Common myeloid progenitor, CD34-positive (primary cell): Measurements from ENCODE around the gene KCNH2.

ENCODE experiments used
- CTCF ChIA-PET: fragments of 350-600 bp; sonication (Branson Sonifier 250); formaldehyde crosslinking; loops from one replicate; lab custom pipeline; 2021; ENCODE audit warnings: antibody characterized with exemption; lab: Charles Lee
- POLR2A ChIA-PET: fragments of 350-600 bp; sonication (Branson Sonifier 250); formaldehyde crosslinking; loops from one replicate; lab custom pipeline; 2021; ENCODE audit warnings: antibody characterized with exemption; lab: Charles Lee
- DNase-seq, 3 donors: peaks; one replicate each; pipeline versions ENCODE4 v3.0.0 to v3.0.0-alpha.2; 2013
- H3K27ac ChIP-seq, 2 experiments: 1 replicate in 1 of 2; 2 replicates in 1 of 2; pipeline ENCODE4 v1.7.0; 2013; ENCODE audit warnings: inconsistent platforms in 2 of 2, low read length in 2 of 2, mild to moderate bottlenecking in 2 of 2, low read depth in 1 of 2, moderate library complexity in 1 of 2; ENCODE audit not compliant: severe bottlenecking in 2 of 2, insufficient read depth in 1 of 2, poor library complexity in 1 of 2
- H3K27me3 ChIP-seq, 5 experiments: replicated peaks in 2 of 5; 1 replicate in 3 of 5; 2 replicates in 2 of 5; pipeline versions ENCODE4 v1.6.1 to v1.7.0; 2013; ENCODE audit warnings: low read length in 4 of 5, mild to moderate bottlenecking in 2 of 5, moderate library complexity in 2 of 5, inconsistent platforms in 1 of 5; ENCODE audit not compliant: insufficient read depth in 5 of 5, control insufficient read depth in 4 of 5
- H3K36me3 ChIP-seq, 4 experiments: 1 replicate in 2 of 4; 2 replicates in 2 of 4; pipeline versions ENCODE4 v1.6.1 to v1.7.0; 2013; ENCODE audit warnings: low read length in 3 of 4, control low read depth in 1 of 4, mild to moderate bottlenecking in 1 of 4; ENCODE audit not compliant: control insufficient read depth in 4 of 4, insufficient read depth in 4 of 4
- H3K4me1 ChIP-seq, 4 experiments: 1 replicate in 3 of 4; 2 replicates in 1 of 4; pipeline versions ENCODE4 v1.6.1 to v1.7.1; 2013; ENCODE audit warnings: low read length in 3 of 4, mild to moderate bottlenecking in 3 of 4, control low read depth in 1 of 4, inconsistent platforms in 1 of 4, moderate library complexity in 1 of 4; ENCODE audit not compliant: control insufficient read depth in 4 of 4, insufficient read depth in 4 of 4; ENCODE audit errors: control extremely low read depth in 1 of 4
- H3K4me3 ChIP-seq, 7 experiments: 1 replicate in 4 of 7; 2 replicates in 3 of 7; pipeline versions ENCODE4 v1.5.1 to v1.7.0; 2013; ENCODE audit warnings: mild to moderate bottlenecking in 7 of 7, low read length in 6 of 7, moderate library complexity in 6 of 7, inconsistent platforms in 2 of 7, low read depth in 2 of 7, control low read depth in 1 of 7; ENCODE audit not compliant: insufficient read depth in 4 of 7, control insufficient read depth in 1 of 7; ENCODE audit errors: extremely low read depth in 1 of 7
- H3K9me3 ChIP-seq, 5 experiments: 1 replicate in 4 of 5; 2 replicates in 1 of 5; pipeline versions ENCODE4 v1.6.1 to v1.7.1; 2013; ENCODE audit warnings: low read length in 4 of 5, mild to moderate bottlenecking in 2 of 5, inconsistent platforms in 1 of 5, low read depth in 1 of 5, moderate library complexity in 1 of 5; ENCODE audit not compliant: control insufficient read depth in 4 of 5, insufficient read depth in 2 of 5; ENCODE audit errors: control extremely low read depth in 1 of 5
- WGBS: methylation state at CpG from one replicate; pipeline ENCODE4 v1.1.5; 2013; ENCODE audit not compliant: insufficient coverage; 5-methylcytosine and 5-hydroxymethylcytosine counted together

KCNH2 gene

DNA sequence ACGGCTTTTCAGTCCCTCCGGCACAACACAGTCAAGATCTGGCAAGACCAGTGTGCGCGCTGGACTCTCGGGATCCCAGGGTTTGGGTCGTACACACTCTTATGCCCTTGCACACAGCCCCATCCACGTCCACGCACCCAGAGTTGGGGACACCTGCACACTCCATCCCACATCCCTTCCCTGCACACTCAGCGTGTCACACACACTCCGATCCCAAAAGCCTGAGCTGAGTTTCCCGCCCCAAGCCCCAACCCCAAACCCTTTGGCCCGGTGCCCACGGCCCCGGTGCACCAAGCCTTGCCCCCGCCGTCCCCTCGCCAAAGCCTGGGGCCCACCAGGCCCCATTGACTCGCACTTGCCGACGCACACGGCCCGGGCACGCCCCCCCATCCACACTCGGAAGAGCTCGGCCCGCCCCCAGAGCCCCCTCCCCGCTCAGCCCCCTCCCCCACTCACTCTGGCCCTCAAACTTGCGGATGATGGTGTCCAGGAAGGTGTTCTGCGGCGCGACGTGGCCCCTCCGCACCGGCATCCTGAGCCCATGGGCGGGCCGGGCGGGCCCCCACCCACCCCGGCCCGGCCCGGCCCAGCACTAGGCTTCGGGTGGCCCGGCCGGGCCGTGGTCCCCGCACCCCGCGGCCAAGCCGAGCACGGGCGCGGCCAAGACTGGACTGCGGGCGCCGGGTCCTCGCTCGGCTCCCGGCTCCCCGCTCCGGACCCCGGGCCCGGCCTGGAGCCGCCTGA lies 567 bp downstream of the KCNH2 start:
- DNase-seq: no peak
- H3K9me3 ChIP-seq: no peaks in the 10 kb centered on the region
- ChIA-PET POLR2A (no interaction called here), CTCF (interaction anchor here (1.0 to 4.0 kb wide), 4 partner anchors 8 to 190 kb away, joined by 3 to 27 read pairs (median 4); no protein-coding TSS in a partner anchor)
- H3K4me3 ChIP-seq: no peak overlapping the region
- H3K4me1 ChIP-seq: peaks cover 0 to 38% (median 28%) of the 10 kb centered on the region in 4 experiments
- no peak overlapping the region for H3K27ac ChIP-seq
- 3% methylated on average over 53 of the region's 62 CpGs for WGBS
- H3K36me3 ChIP-seq: no peaks in the 10 kb centered on the region
- H3K27me3 ChIP-seq: peaks cover 0 to 93% (median 45%) of the 10 kb centered on the region in 5 experiments

DNA sequence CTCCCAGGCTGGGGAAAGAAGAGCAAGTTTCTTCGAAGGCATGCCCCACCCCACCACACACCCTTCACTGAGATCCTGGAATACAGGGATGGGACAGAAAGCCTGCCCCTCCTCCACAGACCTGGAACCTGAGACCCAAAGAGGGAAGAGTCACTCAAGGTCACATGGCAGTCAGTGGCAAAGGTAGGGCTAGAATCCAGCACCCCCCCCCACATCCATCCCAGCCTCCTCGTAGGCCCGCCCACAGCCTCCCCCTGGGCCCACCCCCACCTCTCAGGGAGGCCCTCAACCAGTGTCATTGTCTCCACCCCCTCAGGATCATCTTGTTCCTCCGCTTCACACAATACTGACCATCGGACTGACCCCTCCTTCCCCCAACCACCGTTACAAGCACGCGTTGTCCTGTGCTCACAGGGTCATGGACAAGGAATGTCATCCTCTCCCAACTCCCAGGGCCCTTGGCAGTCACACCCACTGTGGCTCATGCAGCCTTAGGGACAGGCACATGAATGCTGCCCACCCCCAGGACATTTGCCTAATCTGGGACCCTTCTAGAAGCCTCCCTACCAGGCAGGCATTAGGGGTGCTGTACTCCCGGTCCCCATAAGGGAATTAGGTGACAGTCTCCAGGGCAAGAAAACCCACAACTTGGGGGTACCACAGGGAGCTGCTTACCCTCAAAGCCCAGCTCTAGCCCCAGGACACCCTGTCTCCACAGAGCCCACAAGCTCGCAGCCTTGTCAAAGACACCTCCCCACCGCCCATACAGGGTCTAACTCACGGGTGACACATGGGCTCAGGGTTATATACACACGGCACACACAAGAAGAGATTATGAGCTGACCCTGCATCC lies 1.4 kb downstream of the KCNH2 start:
- CTCF ChIA-PET: interaction anchor here (0.8 to 4.0 kb wide), 8 partner anchors 9 to 189 kb away, joined by 3 to 27 read pairs (median 3); no protein-coding TSS in a partner anchor
- no peaks in the 10 kb centered on the region for H3K36me3 ChIP-seq
- no peak overlapping the region for H3K4me3 ChIP-seq
- DNase-seq: no peak
- POLR2A ChIA-PET: no interaction called here
- H3K4me1 ChIP-seq: peaks cover 0 to 38% (median 28%) of the 10 kb centered on the region in 4 experiments
- H3K9me3 ChIP-seq: no peaks in the 10 kb centered on the region
- H3K27me3 ChIP-seq: peaks cover 0 to 91% (median 47%) of the 10 kb centered on the region in 5 experiments
- no peak overlapping the region for H3K27ac ChIP-seq
- WGBS: 20% methylated on average over 5 of the region's 13 CpGs

- CTCF ChIA-PET: interaction anchor here (0.6 to 4.0 kb wide), 10 partner anchors 10 to 75 kb away, joined by 3 to 27 read pairs (median 3); no protein-coding TSS in a partner anchor
These were observed 2.4 kb downstream of the KCNH2 start for GRCh38 chr7:150975536-150976319.

DNA sequence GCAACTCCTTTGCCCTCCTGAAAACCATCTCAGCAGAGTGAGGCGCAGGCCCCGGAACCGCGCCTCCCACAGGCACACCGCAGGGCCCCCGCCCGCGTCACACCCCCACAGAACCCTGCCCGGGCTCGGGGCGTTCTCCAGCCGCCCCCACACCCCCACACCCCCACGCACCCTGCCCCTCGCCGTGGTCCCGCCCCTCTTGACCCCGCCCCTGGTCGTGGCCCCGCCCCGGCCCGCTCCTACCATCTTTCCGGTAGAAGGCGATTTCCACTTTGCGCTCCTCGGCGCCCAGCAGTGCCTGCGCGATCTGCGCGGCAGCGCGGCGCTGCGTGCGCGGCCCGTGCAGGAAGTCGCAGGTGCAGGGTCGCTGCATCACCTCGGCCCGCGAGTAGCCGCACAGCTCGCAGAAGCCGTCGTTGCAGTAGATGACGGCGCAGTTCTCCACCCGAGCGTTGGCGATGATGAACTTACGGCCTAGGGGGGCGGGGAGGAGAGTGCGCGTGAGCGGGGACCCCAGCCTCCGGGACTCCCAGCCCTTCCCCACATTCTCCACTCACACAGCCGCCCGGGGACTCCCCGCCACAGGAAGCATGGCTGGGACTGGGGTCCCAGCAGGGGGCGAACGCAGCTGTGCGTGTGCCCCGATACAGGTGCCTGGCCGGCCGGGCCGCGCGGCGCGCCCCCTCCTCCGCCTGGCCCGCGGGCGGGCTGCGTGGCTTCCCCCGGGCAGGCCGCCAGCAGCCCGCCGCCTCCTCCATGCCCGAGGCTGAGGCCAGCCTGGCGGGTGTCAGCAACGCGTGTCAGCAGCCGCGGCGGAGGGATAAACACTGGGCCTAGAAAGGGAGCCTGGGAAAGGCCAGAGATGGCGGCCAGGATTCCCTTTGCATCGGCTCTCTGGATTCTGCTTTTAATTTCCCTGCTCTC lies 3.4 kb downstream of the KCNH2 start:
- under 1% methylated on average over 71 of the region's 89 CpGs for WGBS
- Histone ChIP-seq H3K4me3 (peak overlapping the region; percentile 11 to 72 (median 60)), H3K27ac (peak overlapping the region in 1 of 2 experiments; percentile 4), H3K27me3 (peaks cover 0 to 78% (median 40%) of the 10 kb centered on the region in 5 experiments), H3K36me3 (no peaks in the 10 kb centered on the region), H3K4me1 (peaks cover 0 to 38% (median 28%) of the 10 kb centered on the region in 4 experiments), H3K9me3 (no peaks in the 10 kb centered on the region)
- ChIA-PET CTCF (interaction anchor here (0.6 to 4.0 kb wide), 9 partner anchors 9 to 74 kb away, joined by 3 to 27 read pairs (median 4); no protein-coding TSS in a partner anchor), POLR2A (no interaction called here)
- peak in 2 of 3 donors; percentile 78 to 83 for DNase-seq

More at GRCh38 chr7:150975536-150976319, 2.4 kb downstream of the KCNH2 start:
- Histone ChIP-seq H3K9me3 (no peaks in the 10 kb centered on the region), H3K27me3 (peaks cover 0 to 88% (median 46%) of the 10 kb centered on the region in 5 experiments), H3K36me3 (no peaks in the 10 kb centered on the region), H3K4me3 (no peak overlapping the region), H3K27ac (peak overlapping the region in 1 of 2 experiments; percentile 4), H3K4me1 (peaks cover 0 to 38% (median 28%) of the 10 kb centered on the region in 4 experiments)
- 86% methylated on average over 7 of the region's 9 CpGs for WGBS
- POLR2A ChIA-PET: no interaction called here
- DNase-seq: no peak

DNA sequence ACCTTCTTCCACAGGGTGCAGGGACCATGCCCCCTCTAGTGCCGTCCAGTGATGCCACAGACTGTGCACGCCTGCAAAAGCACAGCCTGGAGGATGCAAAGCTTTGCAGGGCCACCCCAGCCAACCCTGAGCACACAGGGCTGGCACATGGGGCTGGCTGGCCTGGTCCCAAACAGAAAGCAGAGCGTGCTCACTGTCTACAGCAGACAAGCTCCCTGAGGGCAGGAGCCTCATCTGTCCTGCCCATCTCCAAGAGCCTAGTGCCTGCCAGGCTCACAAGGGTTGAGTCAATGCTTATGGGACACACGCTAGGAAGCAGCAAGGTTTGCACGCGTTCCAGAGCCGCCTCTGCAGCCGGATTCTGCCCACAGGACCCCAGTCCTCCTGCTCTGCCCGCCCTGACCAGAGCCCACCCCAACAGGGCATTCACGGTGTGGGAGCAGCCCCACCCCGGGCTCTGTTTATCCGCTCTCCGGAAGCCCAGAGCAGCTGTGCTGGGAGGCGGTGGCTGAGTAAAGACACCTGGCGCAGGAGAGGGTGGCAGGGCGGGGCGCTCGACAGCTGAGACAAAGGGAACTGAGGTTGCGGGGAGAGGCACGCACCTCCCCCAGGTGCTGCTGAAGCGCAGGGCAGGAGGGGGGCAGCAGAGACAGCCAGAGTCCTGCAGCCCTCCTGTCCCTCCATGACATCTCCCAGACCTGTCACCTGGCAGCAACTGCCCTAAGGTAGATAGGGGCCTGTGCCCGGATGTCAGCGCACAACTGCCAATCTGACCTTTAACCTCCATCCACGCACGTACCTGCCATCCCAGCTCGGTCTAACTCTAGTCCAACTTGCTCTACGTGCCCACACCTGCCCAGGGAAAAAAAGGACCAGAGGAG lies 4.3 kb downstream of the KCNH2 start:
- POLR2A ChIA-PET: no interaction called here
- H3K9me3 ChIP-seq: no peaks in the 10 kb centered on the region
- CTCF ChIA-PET: interaction anchor here (1.0 to 4.0 kb wide), 11 partner anchors 9 to 72 kb away, joined by 3 to 27 read pairs (median 4); no protein-coding TSS in a partner anchor
- H3K4me3 ChIP-seq: peak overlapping the region in 2 of 7 experiments; percentile 48 to 65
- 42% methylated on average over 16 of the region's 27 CpGs for WGBS
- H3K27ac ChIP-seq: no peak overlapping the region
- H3K4me1 ChIP-seq: peaks cover 0 to 33% (median 24%) of the 10 kb centered on the region in 4 experiments
- no peak for DNase-seq
- no peaks in the 10 kb centered on the region for H3K36me3 ChIP-seq
- peaks cover 0 to 78% (median 46%) of the 10 kb centered on the region in 5 experiments for H3K27me3 ChIP-seq
